ENCODE data around the gene ADAM17. TPM values are rescaled to one million over a fixed set of nuclear protein-coding genes. Genes with fewer than 3 reads are reported as not detected.

ADAM17 gene
- total RNA-seq, 1 donor from 2014 or later, result 91.1 TPM

GRCh38 chr2:9460441-9461017 lies 95.1 kb downstream of the ADAM17 start:
- FAIRE-seq (no peak), DNase-seq (ENCODE audit: low read depth) (no peak)
- no peak for TF ChIP-seq CTCF (IDR thresholded peaks at IDR 0.05; ENCODE audit: insufficient read depth, low read length, severe bottlenecking)
- H3K27me3 ChIP-seq (ENCODE audit: control insufficient read depth, insufficient read depth, low read length), result no peaks in the 10 kb centered on the region
- no peak overlapping the region for H3K4me3 ChIP-seq (ENCODE audit: low read depth, low read length)
- peaks cover 1% of the 10 kb centered on the region for H3K36me3 ChIP-seq (ENCODE audit: control insufficient read depth, insufficient read depth, low read length)

DNA sequence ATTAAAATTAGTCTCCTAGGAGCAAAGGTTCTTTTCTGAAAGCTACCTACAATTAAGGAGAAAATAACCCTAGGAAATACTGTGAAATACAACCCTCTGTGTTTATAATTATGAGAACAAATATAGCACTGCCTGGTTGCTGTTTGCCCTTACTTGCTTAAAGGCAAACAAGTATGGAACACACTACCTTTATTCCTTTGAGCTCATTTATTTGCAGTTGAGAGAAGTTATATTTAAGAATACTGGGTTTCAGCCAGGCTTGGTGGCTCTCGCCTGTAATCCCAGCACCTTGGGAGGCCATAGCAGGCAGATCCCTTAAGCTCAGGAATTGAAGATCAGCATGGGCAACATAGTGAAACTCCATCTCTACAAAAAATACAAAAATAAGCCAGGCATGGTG lies 104.4 kb downstream of the ADAM17 start:
- no peak for FAIRE-seq
- no peak for DNase-seq (ENCODE audit: low read depth)
- TF ChIP-seq CTCF (IDR thresholded peaks at IDR 0.05; ENCODE audit: insufficient read depth, low read length, severe bottlenecking), result no peak
- peaks cover 1% of the 10 kb centered on the region for H3K36me3 ChIP-seq (ENCODE audit: control insufficient read depth, insufficient read depth, low read length)
- H3K4me3 ChIP-seq (ENCODE audit: low read depth, low read length), result no peak overlapping the region
- no peaks in the 10 kb centered on the region for H3K27me3 ChIP-seq (ENCODE audit: control insufficient read depth, insufficient read depth, low read length)

DNA sequence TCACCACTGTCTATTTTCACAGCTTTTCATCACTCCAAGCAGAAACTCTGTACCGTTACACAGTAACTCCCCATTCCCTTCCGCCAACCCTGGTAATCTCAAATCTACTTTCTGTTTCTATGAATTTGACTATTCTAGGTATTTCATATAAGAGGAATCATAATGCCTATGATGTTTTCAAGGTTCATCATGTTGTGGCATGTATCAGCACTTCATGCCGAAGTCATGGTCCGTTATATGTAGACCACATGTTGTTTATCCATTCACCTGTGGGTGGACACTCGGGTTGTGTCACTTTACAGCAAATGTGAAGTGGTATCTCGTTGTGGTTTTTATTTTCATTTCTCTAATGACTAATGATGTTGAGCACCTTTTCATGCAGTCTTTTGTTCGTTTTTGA lies 110.5 kb downstream of the ADAM17 start:
- FAIRE-seq (no peak), DNase-seq (ENCODE audit: low read depth) (no peak)
- Histone ChIP-seq H3K4me3 (ENCODE audit: low read depth, low read length) (no peak overlapping the region), H3K27me3 (ENCODE audit: control insufficient read depth, insufficient read depth, low read length) (no peaks in the 10 kb centered on the region), H3K36me3 (ENCODE audit: control insufficient read depth, insufficient read depth, low read length) (peaks cover 9% of the 10 kb centered on the region)
- TF ChIP-seq CTCF (IDR thresholded peaks at IDR 0.05; ENCODE audit: insufficient read depth, low read length, severe bottlenecking), result no peak

DNA sequence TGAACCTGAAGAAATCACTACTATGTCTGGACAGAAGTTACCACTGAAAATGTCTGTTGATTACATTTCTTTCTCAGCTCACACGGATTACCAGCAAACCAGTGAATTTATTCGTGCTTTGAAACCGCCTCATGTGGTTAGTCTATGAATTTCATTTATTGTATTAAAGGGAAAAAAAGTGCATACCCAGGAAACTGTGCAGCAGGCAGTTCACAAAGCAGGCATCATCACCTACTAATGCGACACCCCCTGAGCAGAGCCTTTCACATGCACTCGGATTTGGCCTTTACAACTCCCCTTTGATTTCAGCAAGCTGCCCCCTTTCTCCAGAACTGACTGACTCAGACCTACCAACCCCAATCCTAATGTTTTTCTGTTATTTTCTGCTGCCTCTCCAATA lies 112.1 kb downstream of the ADAM17 start:
- H3K36me3 ChIP-seq (ENCODE audit: control insufficient read depth, insufficient read depth, low read length), result peaks cover 9% of the 10 kb centered on the region
- no peaks in the 10 kb centered on the region for H3K27me3 ChIP-seq (ENCODE audit: control insufficient read depth, insufficient read depth, low read length)
- H3K4me3 ChIP-seq (ENCODE audit: low read depth, low read length), result no peak overlapping the region
- FAIRE-seq (no peak), DNase-seq (ENCODE audit: low read depth) (no peak)
- TF ChIP-seq CTCF (IDR thresholded peaks at IDR 0.05; ENCODE audit: insufficient read depth, low read length, severe bottlenecking), result no peak

DNA sequence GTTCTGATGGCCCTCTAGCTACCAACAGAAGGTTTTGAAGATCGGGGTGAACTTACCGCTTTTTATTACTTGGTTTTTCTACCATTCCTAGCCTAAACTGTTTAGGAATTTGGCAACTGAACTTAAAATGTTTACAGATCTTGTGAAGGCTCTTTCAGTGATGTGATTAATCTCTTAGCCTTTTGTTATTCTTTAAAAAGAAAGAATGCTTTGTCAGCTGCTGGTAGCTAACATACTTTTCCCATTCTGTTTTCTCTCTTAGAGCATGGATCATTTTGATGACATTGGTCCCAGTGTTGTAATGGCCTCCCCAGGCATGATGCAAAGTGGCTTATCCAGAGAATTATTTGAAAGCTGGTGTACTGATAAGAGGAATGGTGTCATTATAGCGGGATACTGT lies 114.1 kb downstream of the ADAM17 start:
- Histone ChIP-seq H3K27me3 (ENCODE audit: control insufficient read depth, insufficient read depth, low read length) (no peaks in the 10 kb centered on the region), H3K4me3 (ENCODE audit: low read depth, low read length) (no peak overlapping the region), H3K36me3 (ENCODE audit: control insufficient read depth, insufficient read depth, low read length) (peaks cover 13% of the 10 kb centered on the region)
- FAIRE-seq (no peak), DNase-seq (ENCODE audit: low read depth) (no peak)
- TF ChIP-seq CTCF (IDR thresholded peaks at IDR 0.05; ENCODE audit: insufficient read depth, low read length, severe bottlenecking), result no peak

GRCh38 chr2:9440058-9440727 lies 115.4 kb downstream of the ADAM17 start:
- FAIRE-seq, result no peak
- no peak overlapping the region for H3K4me3 ChIP-seq (ENCODE audit: low read depth, low read length)
- H3K27me3 ChIP-seq (ENCODE audit: control insufficient read depth, insufficient read depth, low read length), result no peaks in the 10 kb centered on the region
- no peak for TF ChIP-seq CTCF (IDR thresholded peaks at IDR 0.05; ENCODE audit: insufficient read depth, low read length, severe bottlenecking)
- DNase-seq (ENCODE audit: low read depth), result peak; percentile 41
- H3K36me3 ChIP-seq (ENCODE audit: control insufficient read depth, insufficient read depth, low read length), result peaks cover 13% of the 10 kb centered on the region

Measured in bronchial epithelial cell (primary cell).